D721Med (cell line): ENCODE data around the gene ATP4B.

Experiments used
- DNase-seq: peaks from one replicate; pipeline ENCODE4 v3.0.0; 2011; ENCODE audit warnings: low spot score; ENCODE audit not compliant: insufficient read length
- FAIRE-seq: peaks from 2 replicates; lab custom pipeline; 2011; peaks lifted over from hg19 to GRCh38; lab: Jason Lieb, UNC
- TF ChIP-seq, protein P1 (sequence below): IDR thresholded peaks from 2 replicates; pipeline ENCODE4 v1.5.1; 2012; ENCODE audit warnings: mild to moderate bottlenecking, control low read depth; ENCODE audit not compliant: insufficient read depth; ENCODE audit errors: missing control alignments

ATP4B gene

DNA sequence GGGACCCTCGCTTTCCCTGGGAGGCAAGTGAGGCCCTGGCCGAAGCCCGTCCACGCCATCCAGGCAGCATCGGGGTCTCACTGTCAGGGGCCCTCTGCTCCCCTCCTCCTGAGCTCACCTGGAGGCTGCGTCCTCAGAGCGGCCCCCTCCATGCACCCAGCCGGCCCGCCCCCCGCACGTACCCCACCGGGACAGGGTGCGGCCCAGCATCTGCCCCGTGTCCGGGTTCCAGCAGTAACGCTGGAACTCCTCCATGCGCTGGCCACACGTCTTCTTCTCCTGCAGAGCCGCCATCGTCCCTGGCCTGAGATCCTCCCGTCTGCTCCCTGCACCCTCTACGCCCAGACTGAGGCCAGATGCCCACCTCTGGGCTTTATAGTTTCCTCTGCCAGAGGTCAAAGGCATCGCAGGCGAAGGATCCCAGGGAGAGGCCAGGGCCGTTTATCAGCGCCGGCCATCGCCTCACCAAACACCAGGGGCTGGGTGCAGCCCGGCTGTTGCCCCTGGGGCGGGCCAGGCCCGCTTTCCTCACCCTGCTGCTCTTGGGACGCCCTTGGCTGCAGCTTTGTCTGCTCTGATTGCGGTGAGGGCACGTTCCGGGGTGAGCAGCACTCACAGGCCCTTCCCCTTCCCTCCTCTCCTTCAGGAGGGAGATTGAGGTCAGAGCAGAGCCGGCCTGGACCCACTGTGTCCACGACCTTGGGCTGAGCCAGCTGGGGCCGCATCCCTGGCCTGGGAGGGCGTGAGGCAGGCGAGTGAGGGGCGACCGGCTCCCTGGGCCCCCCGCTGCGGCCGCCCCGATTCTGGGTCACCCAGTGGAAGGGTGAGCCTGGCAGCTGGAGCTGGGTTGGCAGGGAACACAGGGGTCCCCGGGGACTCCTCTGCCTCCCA, at the start of gene ATP4B:
Gene ATP4B, minus strand, starts transcription at position 348 of the 891 bp plus-strand sequence. Its CDS starts 54 bp downstream, at position 294.
- FAIRE-seq = no peak
- TF ChIP-seq, protein P1, sequence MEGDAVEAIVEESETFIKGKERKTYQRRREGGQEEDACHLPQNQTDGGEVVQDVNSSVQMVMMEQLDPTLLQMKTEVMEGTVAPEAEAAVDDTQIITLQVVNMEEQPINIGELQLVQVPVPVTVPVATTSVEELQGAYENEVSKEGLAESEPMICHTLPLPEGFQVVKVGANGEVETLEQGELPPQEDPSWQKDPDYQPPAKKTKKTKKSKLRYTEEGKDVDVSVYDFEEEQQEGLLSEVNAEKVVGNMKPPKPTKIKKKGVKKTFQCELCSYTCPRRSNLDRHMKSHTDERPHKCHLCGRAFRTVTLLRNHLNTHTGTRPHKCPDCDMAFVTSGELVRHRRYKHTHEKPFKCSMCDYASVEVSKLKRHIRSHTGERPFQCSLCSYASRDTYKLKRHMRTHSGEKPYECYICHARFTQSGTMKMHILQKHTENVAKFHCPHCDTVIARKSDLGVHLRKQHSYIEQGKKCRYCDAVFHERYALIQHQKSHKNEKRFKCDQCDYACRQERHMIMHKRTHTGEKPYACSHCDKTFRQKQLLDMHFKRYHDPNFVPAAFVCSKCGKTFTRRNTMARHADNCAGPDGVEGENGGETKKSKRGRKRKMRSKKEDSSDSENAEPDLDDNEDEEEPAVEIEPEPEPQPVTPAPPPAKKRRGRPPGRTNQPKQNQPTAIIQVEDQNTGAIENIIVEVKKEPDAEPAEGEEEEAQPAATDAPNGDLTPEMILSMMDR = no peak
- DNase-seq = no peak

DNA sequence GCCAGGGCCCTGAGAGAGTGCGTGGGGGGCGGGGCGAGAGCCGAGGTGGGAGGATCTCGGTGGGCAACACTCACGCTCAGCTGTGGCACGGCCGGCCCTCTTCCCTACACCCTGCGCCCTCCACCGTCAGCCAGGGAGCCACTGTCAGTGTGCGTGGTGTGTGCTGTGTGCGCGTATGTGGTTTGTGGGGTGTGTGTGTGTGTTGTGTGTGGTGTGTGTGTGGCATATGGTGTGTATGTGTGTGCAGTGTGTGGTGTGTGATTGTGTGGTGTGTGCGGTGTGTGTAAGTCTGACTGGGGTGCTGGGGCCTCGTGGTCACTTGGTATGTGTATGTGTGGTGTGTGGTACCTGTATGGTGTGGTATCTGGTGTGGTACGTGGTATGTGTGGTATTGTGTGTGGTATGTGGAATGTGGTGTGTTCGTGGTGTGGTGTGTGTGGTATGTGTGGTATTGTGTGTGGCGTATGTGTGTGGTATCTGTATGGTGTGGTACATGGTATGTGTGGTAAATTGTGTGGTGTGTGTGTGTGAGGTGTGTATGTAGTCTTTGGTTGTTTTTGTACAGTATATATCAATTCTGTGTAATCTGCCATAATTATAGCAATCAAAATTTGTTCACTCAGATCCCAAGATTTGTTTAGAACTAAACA, 14.1 kb upstream of the ATP4B start:
- DNase-seq (no peak), FAIRE-seq (no peak)
- TF ChIP-seq, protein P1 = no peak

GRCh38 chr13:113671066-113672001, 13.3 kb upstream of the ATP4B start:
- TF ChIP-seq, protein P1 = no peak
- DNase-seq (no peak), FAIRE-seq (no peak)

DNA sequence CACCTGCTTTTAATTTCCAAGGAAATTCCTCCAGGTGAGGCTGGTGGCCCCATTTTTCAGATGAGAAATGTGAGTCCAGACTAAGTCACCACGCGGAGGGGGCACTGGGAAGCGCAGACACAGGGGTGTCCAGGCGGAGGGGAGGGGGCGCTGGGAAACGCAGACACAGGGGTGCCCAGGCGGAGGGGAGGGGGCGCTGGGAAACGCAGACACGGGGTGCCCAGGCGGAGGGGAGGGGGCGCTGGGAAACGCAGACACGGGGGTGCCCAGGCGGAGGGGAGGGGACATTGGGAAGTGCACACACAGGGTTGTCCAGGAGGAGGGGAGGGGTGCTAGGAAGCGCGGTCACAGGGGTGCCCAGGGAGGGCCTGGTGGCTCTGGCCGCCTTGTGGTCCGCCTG, 12.5 kb upstream of the ATP4B start:
- DNase-seq (no peak), FAIRE-seq (no peak)

GRCh38 chr13:113669755-113670341, 11.8 kb upstream of the ATP4B start:
- FAIRE-seq = no peak
- TF ChIP-seq, protein P1 = no peak
- no peak for DNase-seq

More for the DNA sequence above, 12.5 kb upstream of the ATP4B start:
- TF ChIP-seq, protein P1 = no peak

- no peak for DNase-seq
- no peak for FAIRE-seq
- TF ChIP-seq, protein P1 = no peak
These were observed 11.3 kb upstream of the ATP4B start for GRCh38 chr13:113669231-113669754.
